ENCODE data around the gene RANBP17. TPM values are rescaled to one million over a fixed set of nuclear protein-coding genes. Genes with fewer than 3 reads are reported as not detected.

Gene RANBP17
- polyA plus RNA-seq, 1 of the 3 experiments (the other 2 are of a cell fraction) = 6.0 TPM

- Histone ChIP-seq H3K4me3 (ENCODE audit: low read depth in 2 of 2, low read length in 1 of 2) (no peak overlapping the region), H3K4me1 (ENCODE audit: control insufficient read depth in 1 of 2, insufficient read depth in 2 of 2, low read depth in 1 of 2, low read length in 1 of 2) (peaks cover 0 to 32% of the 10 kb centered on the region in 2 experiments; a peak in 1 of 4 replicates), H3K27ac (ENCODE audit: low read depth in 2 of 2, low read length in 1 of 2) (no peak overlapping the region), H3K9me2 (no peaks in the 10 kb centered on the region), H3K9me3 (no peaks in the 10 kb centered on the region), H3F3A (replicated peaks; ENCODE audit: insufficient read depth) (no peaks in the 10 kb centered on the region), H3K27me3 (ENCODE audit: insufficient read depth) (no peaks in the 10 kb centered on the region), H4K20me1 (ENCODE audit: insufficient read depth) (no peaks in the 10 kb centered on the region), H3K79me2 (ENCODE audit: insufficient read depth) (peaks cover 6% of the 10 kb centered on the region; the same call in 1 of the 2 replicates), H3K9ac (no peak overlapping the region), H2AFZ (ENCODE audit: low read depth) (no peak overlapping the region), H3K36me3 (replicated peaks in 1 of 2; ENCODE audit: control insufficient read depth in 1 of 2, insufficient read depth in 2 of 2, low read length in 1 of 2) (no peaks in the 10 kb centered on the region), H3K4me2 (no peak overlapping the region)
- ChIA-PET CTCF (no interaction called here), POLR2A (no interaction called here)
- no peak for TF ChIP-seq GABPA (IDR thresholded peaks at IDR 0.05; ENCODE audit: low read depth)
- WGBS (ENCODE audit: low lambda C conversion rate) = 96% methylated on average over 37 of the region's 53 CpGs
- no peak for DNase-seq
Measured at GRCh38 chr5:171314728-171315385, 453.0 kb downstream of the RANBP17 start.

GRCh38 chr5:171315386-171315891 is 453.6 kb downstream of the RANBP17 start:
- Histone ChIP-seq H3K4me1 (ENCODE audit: control insufficient read depth in 1 of 2, insufficient read depth in 2 of 2, low read depth in 1 of 2, low read length in 1 of 2) (peaks cover 0 to 31% of the 10 kb centered on the region in 2 experiments; a peak in 1 of 4 replicates), H3K9ac (no peak overlapping the region), H3K9me3 (no peaks in the 10 kb centered on the region), H3K9me2 (no peaks in the 10 kb centered on the region), H4K20me1 (ENCODE audit: insufficient read depth) (no peaks in the 10 kb centered on the region), H3F3A (replicated peaks; ENCODE audit: insufficient read depth) (no peaks in the 10 kb centered on the region), H3K4me2 (no peak overlapping the region), H3K79me2 (ENCODE audit: insufficient read depth) (peaks cover 3% of the 10 kb centered on the region; the same call in 1 of the 2 replicates), H3K4me3 (ENCODE audit: low read depth in 2 of 2, low read length in 1 of 2) (no peak overlapping the region), H2AFZ (ENCODE audit: low read depth) (no peak overlapping the region), H3K36me3 (replicated peaks in 1 of 2; ENCODE audit: control insufficient read depth in 1 of 2, insufficient read depth in 2 of 2, low read length in 1 of 2) (no peaks in the 10 kb centered on the region), H3K27ac (ENCODE audit: low read depth in 2 of 2, low read length in 1 of 2) (no peak overlapping the region), H3K27me3 (ENCODE audit: insufficient read depth) (no peaks in the 10 kb centered on the region)
- TF ChIP-seq MEF2A (IDR thresholded peaks at IDR 0.05; ENCODE audit: borderline replicate concordance, low read depth) (no peak), RFX5 (IDR thresholded peaks at IDR 0.05; ENCODE audit: low read length) (no peak), FOXM1 (IDR thresholded peaks at IDR 0.05; ENCODE audit: low read depth) (no peak), IRF3 (IDR thresholded peaks at IDR 0.05; ENCODE audit: low read depth, low read length) (no peak), SMC3 (IDR thresholded peaks at IDR 0.05; ENCODE audit: low read depth, low read length) (no peak), CTCF (IDR thresholded peaks at IDR 0.05) (no peak), ELF1 (IDR thresholded peaks at IDR 0.05) (no peak), USF2 (IDR thresholded peaks at IDR 0.05; ENCODE audit: borderline replicate concordance, low read depth, low read length) (no peak), JUND (IDR thresholded peaks at IDR 0.05) (no peak), MXI1 (IDR thresholded peaks at IDR 0.05; ENCODE audit: low read depth, low read length) (no peak), GATA2 (CRISPR knock-in tag; IDR thresholded peaks at IDR 0.05) (no peak), SIN3A (IDR thresholded peaks at IDR 0.05; ENCODE audit: borderline replicate concordance, low read depth, low read length) (no peak), ZBTB33 (IDR thresholded peaks at IDR 0.05; ENCODE audit: borderline replicate concordance, low read depth) (no peak), POLR2AphosphoS5 (IDR thresholded peaks at IDR 0.05; ENCODE audit: low read depth, low read length) (no peak), EZH2phosphoT487 (IDR thresholded peaks at IDR 0.05; ENCODE audit: borderline replicate concordance, low read depth) (no peak)
- WGBS (ENCODE audit: low lambda C conversion rate) = 93% methylated on average over 35 of the region's 36 CpGs
- ChIA-PET POLR2A (no interaction called here), CTCF (interaction anchor here (0.8 kb wide), 1 partner anchor 8 kb away, joined by 3 read pairs; no protein-coding TSS in a partner anchor)
- no peak for DNase-seq

Measured in SK-N-SH (cell line).